ENCODE measurements around the gene TMEM151A. TPM values are rescaled to one million over a fixed set of nuclear protein-coding genes. Genes with fewer than 3 reads are reported as not detected.

TMEM151A gene
- total RNA-seq, 1 donor = 0.36 TPM

DNA sequence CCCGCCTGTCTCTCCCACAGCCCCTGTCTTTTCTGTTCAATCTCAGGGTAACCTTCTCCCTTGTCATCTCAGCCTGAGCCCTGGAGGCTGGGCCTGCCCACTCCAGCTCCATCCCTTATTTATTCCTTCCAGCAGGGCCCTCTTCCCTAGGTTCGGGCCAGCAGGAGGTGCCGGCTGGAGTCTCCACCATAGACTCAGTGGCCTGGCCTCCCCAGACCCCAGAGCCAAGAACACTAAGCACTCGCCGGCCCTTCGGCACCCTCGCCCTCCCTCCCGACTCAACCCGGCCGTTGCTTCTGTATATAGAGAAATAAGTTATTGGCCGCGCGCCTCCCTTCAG is 24.7 kb upstream of the TMEM151A start:
- H3K9me3 ChIP-seq (ENCODE audit: low read depth, low read length) = no peaks in the 10 kb centered on the region
- H3K79me2 ChIP-seq (ENCODE audit: insufficient read depth, low read length) = peaks cover 33% of the 10 kb centered on the region
- no peaks in the 10 kb centered on the region for H3K27me3 ChIP-seq (ENCODE audit: insufficient read depth, low read length)
- peaks cover 22% of the 10 kb centered on the region for H3K4me1 ChIP-seq (ENCODE audit: insufficient read depth, low read length)
- H3K36me3 ChIP-seq (ENCODE audit: insufficient read depth, low read length) = peaks cover 28% of the 10 kb centered on the region
- DNase-seq (ENCODE audit: insufficient read length, low spot score, missing footprints) = no peak
- TF ChIP-seq, protein P1, sequence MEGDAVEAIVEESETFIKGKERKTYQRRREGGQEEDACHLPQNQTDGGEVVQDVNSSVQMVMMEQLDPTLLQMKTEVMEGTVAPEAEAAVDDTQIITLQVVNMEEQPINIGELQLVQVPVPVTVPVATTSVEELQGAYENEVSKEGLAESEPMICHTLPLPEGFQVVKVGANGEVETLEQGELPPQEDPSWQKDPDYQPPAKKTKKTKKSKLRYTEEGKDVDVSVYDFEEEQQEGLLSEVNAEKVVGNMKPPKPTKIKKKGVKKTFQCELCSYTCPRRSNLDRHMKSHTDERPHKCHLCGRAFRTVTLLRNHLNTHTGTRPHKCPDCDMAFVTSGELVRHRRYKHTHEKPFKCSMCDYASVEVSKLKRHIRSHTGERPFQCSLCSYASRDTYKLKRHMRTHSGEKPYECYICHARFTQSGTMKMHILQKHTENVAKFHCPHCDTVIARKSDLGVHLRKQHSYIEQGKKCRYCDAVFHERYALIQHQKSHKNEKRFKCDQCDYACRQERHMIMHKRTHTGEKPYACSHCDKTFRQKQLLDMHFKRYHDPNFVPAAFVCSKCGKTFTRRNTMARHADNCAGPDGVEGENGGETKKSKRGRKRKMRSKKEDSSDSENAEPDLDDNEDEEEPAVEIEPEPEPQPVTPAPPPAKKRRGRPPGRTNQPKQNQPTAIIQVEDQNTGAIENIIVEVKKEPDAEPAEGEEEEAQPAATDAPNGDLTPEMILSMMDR (IDR thresholded peaks at IDR 0.05; ENCODE audit: extremely low read depth, low read depth, low read length) = no peak
- peak overlapping the region; percentile 98 for H3K4me3 ChIP-seq (ENCODE audit: insufficient read depth, low read length)
- peak overlapping the region; percentile 33 for H3K27ac ChIP-seq (ENCODE audit: low read depth, low read length)
- H4K20me1 ChIP-seq (ENCODE audit: insufficient read depth, low read length) = peaks cover 26% of the 10 kb centered on the region
- peak overlapping the region; percentile 89 for H3K4me2 ChIP-seq (ENCODE audit: insufficient read depth, low read length)
- H2AFZ ChIP-seq (ENCODE audit: low read length) = peak overlapping the region; percentile 86

DNA sequence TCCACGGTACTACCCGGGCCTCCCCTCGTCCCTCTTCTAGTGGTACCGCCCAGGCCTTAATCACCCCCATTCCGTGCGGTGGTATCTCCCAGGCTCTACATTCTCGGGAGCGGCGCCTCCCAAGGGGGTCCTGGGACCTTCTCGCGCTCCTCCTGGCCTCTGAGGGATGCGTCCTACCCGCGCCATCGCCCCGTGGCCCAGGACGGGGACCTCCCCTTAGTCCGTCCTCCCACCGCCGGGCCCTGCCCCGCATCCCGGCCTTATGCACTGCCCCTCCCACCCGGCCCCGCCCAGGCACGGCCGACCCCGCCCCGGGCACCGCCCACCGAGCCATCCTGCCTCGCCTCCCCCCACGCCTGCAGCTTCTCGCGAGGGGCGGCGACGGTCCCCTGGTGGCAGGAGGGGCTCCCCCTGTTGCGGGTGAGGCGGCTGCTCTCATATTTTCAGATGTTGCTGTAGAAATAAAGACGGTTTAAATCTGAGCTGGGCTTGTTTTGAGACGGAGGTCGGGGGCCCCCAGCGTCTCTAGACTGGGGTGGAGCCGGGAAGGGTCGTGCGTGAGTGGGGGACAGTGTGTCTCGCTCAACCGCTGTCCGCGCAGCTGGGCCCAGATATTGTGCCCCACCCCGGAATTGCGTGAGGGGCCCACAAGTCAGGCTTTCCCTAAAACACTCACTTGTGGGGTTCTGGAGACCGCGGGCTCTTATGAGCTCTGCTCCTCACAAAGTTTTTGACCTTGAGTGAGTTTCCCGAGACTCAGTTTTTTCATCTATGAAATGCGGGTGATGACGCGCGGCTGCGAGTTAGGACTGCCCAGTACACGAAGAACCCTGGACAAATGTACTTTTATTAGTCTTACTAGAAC is 24.1 kb upstream of the TMEM151A start:
- peak overlapping the region; percentile 86 for H2AFZ ChIP-seq (ENCODE audit: low read length)
- H3K27ac ChIP-seq (ENCODE audit: low read depth, low read length) = peak overlapping the region; percentile 81
- peaks cover 37% of the 10 kb centered on the region for H3K79me2 ChIP-seq (ENCODE audit: insufficient read depth, low read length)
- H3K36me3 ChIP-seq (ENCODE audit: insufficient read depth, low read length) = peaks cover 28% of the 10 kb centered on the region
- H3K27me3 ChIP-seq (ENCODE audit: insufficient read depth, low read length) = no peaks in the 10 kb centered on the region
- H4K20me1 ChIP-seq (ENCODE audit: insufficient read depth, low read length) = peaks cover 31% of the 10 kb centered on the region
- DNase-seq (ENCODE audit: insufficient read length, low spot score, missing footprints) = peak; percentile 98
- peak overlapping the region; percentile 89 for H3K4me2 ChIP-seq (ENCODE audit: insufficient read depth, low read length)
- H3K4me1 ChIP-seq (ENCODE audit: insufficient read depth, low read length) = peaks cover 22% of the 10 kb centered on the region
- no peaks in the 10 kb centered on the region for H3K9me3 ChIP-seq (ENCODE audit: low read depth, low read length)
- TF ChIP-seq, protein P1 (IDR thresholded peaks at IDR 0.05; ENCODE audit: extremely low read depth, low read depth, low read length) = no peak
- H3K4me3 ChIP-seq (ENCODE audit: insufficient read depth, low read length) = peak overlapping the region; percentile 98

DNA sequence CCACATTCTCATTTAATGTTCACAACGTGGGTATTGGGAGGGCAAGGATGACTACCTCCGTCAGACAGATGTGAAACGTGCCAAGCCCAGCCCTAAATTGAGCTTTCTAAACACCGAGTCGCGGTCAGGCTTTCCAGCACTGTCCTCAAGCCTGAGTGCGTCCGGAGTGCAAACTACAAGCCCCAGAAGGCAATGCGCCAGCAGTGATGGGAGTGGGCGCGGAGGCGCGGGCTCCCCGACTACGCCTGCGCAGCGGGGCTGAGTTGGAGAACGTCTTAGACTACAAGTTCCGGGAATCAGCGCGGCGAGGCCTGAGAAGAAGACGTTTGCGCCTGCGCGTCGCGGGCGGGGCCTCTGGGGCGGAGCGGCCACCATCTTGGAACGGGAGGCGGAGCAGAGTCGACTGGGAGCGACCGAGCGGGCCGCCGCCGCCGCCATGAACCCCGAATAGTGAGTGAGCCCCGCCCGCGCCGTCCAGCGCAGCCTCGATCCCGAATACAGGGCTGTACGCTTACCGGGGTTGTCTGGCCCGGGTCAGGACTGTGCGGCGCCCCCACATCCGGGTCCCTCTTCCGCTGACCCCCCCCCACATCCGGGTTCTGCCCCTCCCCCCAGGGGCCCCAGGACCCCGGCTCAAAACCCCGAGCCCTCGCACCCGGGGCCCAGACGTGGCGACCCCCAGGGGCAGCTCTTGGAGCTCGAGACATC is 23.3 kb upstream of the TMEM151A start, which contains the start of gene RAB1B:
RAB1B (plus strand) TSS at position 396 of the 708 bp plus-strand sequence; CDS start at position 437, 41 bp downstream.
- Histone ChIP-seq H3K27me3 (ENCODE audit: insufficient read depth, low read length) (no peaks in the 10 kb centered on the region), H3K79me2 (ENCODE audit: insufficient read depth, low read length) (peaks cover 37% of the 10 kb centered on the region), H3K4me3 (ENCODE audit: insufficient read depth, low read length) (peak within 1 kb of the TSS; percentile 98), H4K20me1 (ENCODE audit: insufficient read depth, low read length) (peaks cover 37% of the 10 kb centered on the region), H3K27ac (ENCODE audit: low read depth, low read length) (peak within 1 kb of the TSS; percentile 81), H3K4me1 (ENCODE audit: insufficient read depth, low read length) (peaks cover 22% of the 10 kb centered on the region), H3K9me3 (ENCODE audit: low read depth, low read length) (no peaks in the 10 kb centered on the region), H3K36me3 (ENCODE audit: insufficient read depth, low read length) (peaks cover 31% of the 10 kb centered on the region), H3K4me2 (ENCODE audit: insufficient read depth, low read length) (peak within 1 kb of the TSS; percentile 97), H2AFZ (ENCODE audit: low read length) (peak within 1 kb of the TSS; percentile 79)
- TF ChIP-seq, protein P1 (IDR thresholded peaks at IDR 0.05; ENCODE audit: extremely low read depth, low read depth, low read length) = no peak
- DNase-seq (ENCODE audit: insufficient read length, low spot score, missing footprints) = peak; percentile 100
